Loucy (cell line): ENCODE results near the gene CAMKMT.

Experiments
- EZH2phosphoT487 ChIP-seq: fragments of 200-600 bp; IDR thresholded peaks from 2 replicates; pipeline ENCODE4 v1.6.1; 2018; ENCODE audit warnings: antibody characterized with exemption, mild to moderate bottlenecking, moderate library complexity, borderline replicate concordance
- TF ChIP-seq, protein P1 (sequence below): fragments of 200-600 bp; sonication (generic); conservative IDR thresholded peaks from 2 replicates; pipeline ENCODE4 v1.5.1; 2014; ENCODE audit warnings: mild to moderate bottlenecking, antibody characterized with exemption, low read length

DNA sequence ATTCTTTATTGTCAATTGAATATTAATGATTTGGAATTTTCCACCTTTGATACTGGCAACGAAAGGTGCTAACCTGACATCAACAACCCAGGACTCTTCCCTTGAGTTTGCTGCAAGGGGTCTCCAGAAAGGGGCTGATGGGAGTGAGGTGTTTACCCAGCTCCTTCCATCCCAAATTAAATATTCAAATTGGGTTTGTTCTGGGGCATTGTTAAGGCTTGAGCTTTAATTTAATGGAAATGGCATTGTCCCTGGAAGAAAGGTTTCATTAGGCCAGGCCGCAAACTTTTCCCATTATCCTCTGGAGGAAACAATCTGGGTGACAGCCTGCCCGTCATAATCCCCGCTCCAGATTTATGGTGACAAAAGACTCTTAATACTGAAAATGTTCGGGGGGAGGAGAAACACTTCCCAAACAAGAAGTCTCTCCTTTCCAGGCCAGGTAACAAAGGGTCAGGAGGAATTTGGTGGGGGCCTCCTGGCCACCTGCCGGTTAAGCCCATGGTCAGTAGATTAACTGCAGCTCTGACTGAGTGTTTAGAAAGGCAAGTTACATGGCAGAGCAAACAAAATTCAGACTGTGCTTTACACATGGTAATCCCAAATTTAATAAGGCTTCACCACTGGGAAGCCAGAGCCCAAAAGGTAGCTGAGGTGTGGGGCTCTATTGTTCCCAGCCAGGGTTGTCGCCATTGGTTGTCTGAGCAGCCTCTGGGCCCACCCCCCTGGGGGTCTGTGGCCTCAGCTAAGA, 428.4 kb downstream of the CAMKMT start:
- TF ChIP-seq, protein P1, sequence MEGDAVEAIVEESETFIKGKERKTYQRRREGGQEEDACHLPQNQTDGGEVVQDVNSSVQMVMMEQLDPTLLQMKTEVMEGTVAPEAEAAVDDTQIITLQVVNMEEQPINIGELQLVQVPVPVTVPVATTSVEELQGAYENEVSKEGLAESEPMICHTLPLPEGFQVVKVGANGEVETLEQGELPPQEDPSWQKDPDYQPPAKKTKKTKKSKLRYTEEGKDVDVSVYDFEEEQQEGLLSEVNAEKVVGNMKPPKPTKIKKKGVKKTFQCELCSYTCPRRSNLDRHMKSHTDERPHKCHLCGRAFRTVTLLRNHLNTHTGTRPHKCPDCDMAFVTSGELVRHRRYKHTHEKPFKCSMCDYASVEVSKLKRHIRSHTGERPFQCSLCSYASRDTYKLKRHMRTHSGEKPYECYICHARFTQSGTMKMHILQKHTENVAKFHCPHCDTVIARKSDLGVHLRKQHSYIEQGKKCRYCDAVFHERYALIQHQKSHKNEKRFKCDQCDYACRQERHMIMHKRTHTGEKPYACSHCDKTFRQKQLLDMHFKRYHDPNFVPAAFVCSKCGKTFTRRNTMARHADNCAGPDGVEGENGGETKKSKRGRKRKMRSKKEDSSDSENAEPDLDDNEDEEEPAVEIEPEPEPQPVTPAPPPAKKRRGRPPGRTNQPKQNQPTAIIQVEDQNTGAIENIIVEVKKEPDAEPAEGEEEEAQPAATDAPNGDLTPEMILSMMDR, result no peak
- TF ChIP-seq EZH2phosphoT487, result no peak
